Adrenal gland (tissue), 5 donors: ENCODE measurements around the gene PLIN5.

Source experiments
- CTCF ChIP-seq, 6 experiments: fragments of 450-650 bp in 4 of 6; fragments of 200-600 bp in 2 of 6; sonication (generic) in 1 of 6; IDR thresholded peaks; 1 replicate in 5 of 6; 2 replicates in 1 of 6; pipeline versions ENCODE4 v1.5.1 to v1.8.0; 2016 to 2021; ENCODE audit warnings: antibody characterized with exemption in 6 of 6, mild to moderate bottlenecking in 2 of 6, moderate library complexity in 1 of 6
- POLR2A ChIP-seq, 2 donors: fragments of 450-650 bp; IDR thresholded peaks; one replicate each; pipeline ENCODE4 v1.6.1; 2017; ENCODE audit warnings: antibody characterized with exemption in 2 of 2, mild to moderate bottlenecking in 2 of 2, moderate library complexity in 1 of 2
- donor health status: DM: no; HTN: no; CAD: no.

DNA sequence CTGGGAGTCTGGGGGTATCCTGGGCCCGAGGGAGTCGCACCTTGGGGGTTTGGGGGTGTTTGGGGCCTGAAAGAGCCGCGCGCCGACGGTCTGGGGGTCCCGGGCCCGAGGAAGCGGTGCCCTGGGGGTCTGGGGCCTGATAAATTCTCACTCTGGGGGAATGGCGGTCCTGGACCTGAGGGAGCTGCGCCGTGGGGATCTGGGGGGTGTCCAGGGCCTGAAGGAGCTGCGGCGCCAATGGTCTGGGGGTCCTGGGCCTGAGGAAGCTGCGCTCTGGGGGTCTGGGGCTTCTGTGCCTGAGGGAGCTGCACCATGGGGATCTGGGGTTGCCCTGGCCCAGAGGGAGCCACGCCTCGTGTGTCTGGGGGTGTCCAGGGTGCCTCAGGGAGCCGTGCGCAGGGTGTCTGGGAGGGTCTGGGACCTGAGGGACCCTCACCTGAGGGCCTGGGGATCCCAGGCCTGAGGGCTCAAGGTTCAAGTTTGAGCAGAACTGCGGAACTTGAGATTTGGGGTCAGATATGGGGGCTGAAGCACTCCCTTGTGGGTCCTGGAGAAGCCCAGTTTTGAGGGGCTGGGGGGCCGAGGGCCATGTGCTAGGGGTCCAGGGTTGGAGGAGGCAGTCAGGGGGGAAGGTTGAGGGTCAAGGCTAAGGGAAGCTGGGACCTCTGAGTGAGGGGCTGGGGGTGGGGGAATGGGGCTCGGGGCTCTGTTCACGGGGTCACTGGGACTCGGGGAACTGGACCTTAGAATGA, 61.8 kb downstream of the PLIN5 start:
- no peak for TF ChIP-seq CTCF (IDR thresholded peaks at IDR 0.05)
- no peak for TF ChIP-seq POLR2A (IDR thresholded peaks at IDR 0.05)
